DND-41 (cell line): Measurements from ENCODE around the gene CRYBA1.

Source experiments
- ATAC-seq: fragments of 200-7000 bp; cut with Tn5 transposase; 3 replicates; pipeline ENCODE4 v1.9.1; 2021; ENCODE audit warnings: low read depth; ENCODE audit not compliant: insufficient read depth
- DNase-seq: peaks from one replicate; pipeline ENCODE4 v3.0.0-alpha.2; 2020
- H2AFZ ChIP-seq: 2 replicates; pipeline ENCODE4 v1.6.0; 2012; ENCODE audit warnings: low read depth, low read length
- H3K27ac ChIP-seq: 2 replicates; pipeline ENCODE4 v1.5.1; 2012; ENCODE audit warnings: low read length, inconsistent platforms
- H3K27me3 ChIP-seq: fragments of 200-600 bp; sonication (generic); 2 replicates; pipeline ENCODE4 v1.6.0; 2012; ENCODE audit warnings: low read length, mild to moderate bottlenecking, inconsistent platforms; ENCODE audit not compliant: insufficient read depth, poor library complexity
- H3K36me3 ChIP-seq: 2 replicates; pipeline ENCODE4 v1.5.1; 2012; ENCODE audit warnings: low read length, inconsistent platforms; ENCODE audit not compliant: insufficient read depth
- H3K4me1 ChIP-seq: 2 replicates; pipeline ENCODE4 v1.5.1; 2012; ENCODE audit warnings: mild to moderate bottlenecking, low read length; ENCODE audit not compliant: insufficient read depth
- H3K4me2 ChIP-seq: 2 replicates; pipeline ENCODE4 v1.6.0; 2012; ENCODE audit warnings: mild to moderate bottlenecking, moderate library complexity, low read length, inconsistent platforms; ENCODE audit not compliant: insufficient read depth
- H3K4me3 ChIP-seq, 2 experiments: fragments of 200-600 bp in 1 of 2; shearing (Covaris generic) in 1 of 2; 2 replicates each; pipeline ENCODE4 v1.5.1; 2012 to 2016; ENCODE audit warnings: inconsistent platforms in 2 of 2, low read length in 2 of 2, mild to moderate bottlenecking in 2 of 2, low read depth in 1 of 2, moderate library complexity in 1 of 2
- H3K79me2 ChIP-seq: 2 replicates; pipeline ENCODE4 v1.6.0; 2012; ENCODE audit warnings: low read length, inconsistent platforms; ENCODE audit not compliant: insufficient read depth
- H3K9ac ChIP-seq: 2 replicates; pipeline ENCODE4 v1.6.0; 2012; ENCODE audit warnings: low read depth, mild to moderate bottlenecking, inconsistent platforms, low read length, moderate library complexity
- H3K9me3 ChIP-seq: 2 replicates; pipeline ENCODE4 v1.5.1; 2012; ENCODE audit warnings: low read length, moderate library complexity, mild to moderate bottlenecking, inconsistent platforms; ENCODE audit not compliant: insufficient read depth, severe bottlenecking
- H4K20me1 ChIP-seq: 2 replicates; pipeline ENCODE4 v1.6.0; 2012; ENCODE audit warnings: low read length; ENCODE audit not compliant: insufficient read depth
- CTCF ChIP-seq: IDR thresholded peaks from 2 replicates; pipeline ENCODE4 v1.5.1; 2012; ENCODE audit warnings: borderline replicate concordance, low read length, moderate library complexity, mild to moderate bottlenecking; ENCODE audit not compliant: poor library complexity, severe bottlenecking; ENCODE audit errors: extremely low read depth
- EZH2 ChIP-seq: IDR thresholded peaks from 3 replicates; pipeline ENCODE4 v1.6.1; 2012; ENCODE audit warnings: borderline replicate concordance, low read depth, mild to moderate bottlenecking, moderate library complexity, low read length, inconsistent platforms; ENCODE audit not compliant: severe bottlenecking

CRYBA1 gene

GRCh38 chr17:29207975-29208374, 38.7 kb upstream of the CRYBA1 start:
- ATAC-seq = no peak
- Histone ChIP-seq H3K4me2 (no peak overlapping the region), H2AFZ (no peak overlapping the region), H3K27ac (no peak overlapping the region), H3K9ac (no peak overlapping the region), H3K27me3 (peaks cover 6% of the 10 kb centered on the region), H3K79me2 (no peaks in the 10 kb centered on the region), H3K4me1 (no peaks in the 10 kb centered on the region), H4K20me1 (no peaks in the 10 kb centered on the region), H3K4me3 (no peak overlapping the region), H3K36me3 (no peaks in the 10 kb centered on the region), H3K9me3 (no peaks in the 10 kb centered on the region)
- TF ChIP-seq CTCF (no peak), EZH2 (no peak)
- no peak for DNase-seq

GRCh38 chr17:29209073-29209472, 37.6 kb upstream of the CRYBA1 start:
- no peak overlapping the region for H3K4me3 ChIP-seq
- no peaks in the 10 kb centered on the region for H3K9me3 ChIP-seq
- H2AFZ ChIP-seq = no peak overlapping the region

GRCh38 chr17:29210879-29211278, 35.8 kb upstream of the CRYBA1 start:
- DNase-seq = no peak
- no peaks in the 10 kb centered on the region for H3K4me1 ChIP-seq
- H3K4me2 ChIP-seq = no peak overlapping the region
- TF ChIP-seq CTCF = no peak
- no peak for TF ChIP-seq EZH2
- peaks cover 3% of the 10 kb centered on the region for H3K27me3 ChIP-seq
- no peaks in the 10 kb centered on the region for H3K36me3 ChIP-seq
- no peaks in the 10 kb centered on the region for H4K20me1 ChIP-seq
- ATAC-seq = no peak
- no peak overlapping the region for H3K4me3 ChIP-seq
- no peak overlapping the region for H2AFZ ChIP-seq
- no peaks in the 10 kb centered on the region for H3K79me2 ChIP-seq
- H3K27ac ChIP-seq = no peak overlapping the region
- no peaks in the 10 kb centered on the region for H3K9me3 ChIP-seq
- H3K9ac ChIP-seq = no peak overlapping the region

More at GRCh38 chr17:29209073-29209472, 37.6 kb upstream of the CRYBA1 start:
- H3K27me3 ChIP-seq = peaks cover 6% of the 10 kb centered on the region
- no peaks in the 10 kb centered on the region for H3K4me1 ChIP-seq
- TF ChIP-seq CTCF (no peak), EZH2 (no peak)
- H3K79me2 ChIP-seq = no peaks in the 10 kb centered on the region
- no peak overlapping the region for H3K27ac ChIP-seq
- no peak overlapping the region for H3K4me2 ChIP-seq
- H3K36me3 ChIP-seq = no peaks in the 10 kb centered on the region
- H3K9ac ChIP-seq = no peak overlapping the region
- H4K20me1 ChIP-seq = no peaks in the 10 kb centered on the region
- no peak for DNase-seq
- no peak for ATAC-seq

GRCh38 chr17:29212094-29212631, 34.5 kb upstream of the CRYBA1 start:
- Histone ChIP-seq H3K4me1 (no peaks in the 10 kb centered on the region), H3K27ac (no peak overlapping the region), H3K9me3 (no peaks in the 10 kb centered on the region), H3K4me2 (no peak overlapping the region), H3K36me3 (no peaks in the 10 kb centered on the region), H3K27me3 (peaks cover 3% of the 10 kb centered on the region), H3K4me3 (no peak overlapping the region), H3K9ac (no peak overlapping the region), H4K20me1 (no peaks in the 10 kb centered on the region), H2AFZ (no peak overlapping the region), H3K79me2 (no peaks in the 10 kb centered on the region)
- DNase-seq (no peak), ATAC-seq (no peak)
- TF ChIP-seq CTCF (no peak), EZH2 (no peak)
